H1 (cell line): ENCODE results near the gene TRPC4. TPM values are rescaled to one million over a fixed set of nuclear protein-coding genes. Genes with fewer than 3 reads are reported as not detected.

Source experiments
- CTCF ChIA-PET: fragments of 300-600 bp; sonication (Branson Sonifier 250); formaldehyde crosslinking; loops from one replicate; lab custom pipeline; 2021; ENCODE audit not compliant: partially characterized antibody; lab: Charles Lee
- POLR2A ChIA-PET: fragments of 300-600 bp; sonication (Branson Sonifier 250); formaldehyde crosslinking; loops from one replicate; lab custom pipeline; 2021; ENCODE audit warnings: inconsistent platforms; ENCODE audit not compliant: partially characterized antibody; lab: Charles Lee
- DNase-seq, 2 experiments: peaks; one replicate each; pipeline versions ENCODE4 v3.0.0 to v3.0.0-alpha.2; 2010 to 2022; ENCODE audit warnings: low spot score in 2 of 2, low read depth in 1 of 2, mixed read lengths in 1 of 2
- FAIRE-seq: peaks from 2 replicates; lab custom pipeline; 2011; peaks lifted over from hg19 to GRCh38; lab: Jason Lieb, UNC
- H2AFZ ChIP-seq: 2 replicates; pipeline ENCODE4 v1.8.1; 2012; ENCODE audit warnings: low read length, inconsistent platforms
- H2AK5ac ChIP-seq: 2 replicates; pipeline ENCODE4 v1.6.1; 2013; ENCODE audit warnings: low read depth, low read length
- H2BK120ac ChIP-seq: replicated peaks from 2 replicates; pipeline ENCODE3; 2013; ENCODE audit warnings: low read depth, low read length, inconsistent platforms
- H2BK12ac ChIP-seq: 2 replicates; pipeline ENCODE4 v1.6.1; 2013; ENCODE audit warnings: low read depth, low read length
- H2BK15ac ChIP-seq: 2 replicates; pipeline ENCODE4 v1.6.1; 2013; ENCODE audit warnings: low read length
- H2BK20ac ChIP-seq: 2 replicates; pipeline ENCODE4 v1.6.1; 2013; ENCODE audit warnings: low read length
- H2BK5ac ChIP-seq: 2 replicates; pipeline ENCODE4 v1.6.1; 2013; ENCODE audit warnings: low read depth, low read length
- H3K14ac ChIP-seq: 2 replicates; pipeline ENCODE4 v1.6.1; 2013; ENCODE audit warnings: inconsistent platforms; ENCODE audit not compliant: insufficient read length
- H3K18ac ChIP-seq: 2 replicates; pipeline ENCODE4 v1.6.1; 2013; ENCODE audit warnings: low read length; ENCODE audit errors: extremely low read depth
- H3K23ac ChIP-seq: 2 replicates; pipeline ENCODE4 v1.6.1; 2013; ENCODE audit warnings: inconsistent platforms; ENCODE audit not compliant: insufficient read length
- H3K23me2 ChIP-seq: 2 replicates; pipeline ENCODE4 v1.6.1; 2013; ENCODE audit warnings: low read depth, low read length
- H3K27ac ChIP-seq: 2 replicates; pipeline ENCODE4 v1.6.1; 2011; ENCODE audit warnings: low read depth, low read length, inconsistent platforms
- H3K27me3 ChIP-seq, 4 experiments: replicated peaks in 1 of 4; 1 replicate in 1 of 4; 2 replicates in 3 of 4; pipeline versions ENCODE4 v1.6.1 to v1.8.1; 2011 to 2013; ENCODE audit warnings: low read length in 3 of 4, mild to moderate bottlenecking in 3 of 4, inconsistent platforms in 2 of 4, mixed read lengths in 2 of 4, moderate library complexity in 1 of 4; ENCODE audit not compliant: control insufficient read depth in 3 of 4, insufficient read depth in 3 of 4; ENCODE audit errors: extremely low read depth in 1 of 4
- H3K36me3 ChIP-seq, 4 experiments: 2 replicates each; pipeline versions ENCODE4 v1.6.1 to v1.8.1; 2011 to 2013; ENCODE audit warnings: mild to moderate bottlenecking in 4 of 4, low read length in 3 of 4, moderate library complexity in 2 of 4, control low read depth in 1 of 4, inconsistent platforms in 1 of 4; ENCODE audit not compliant: insufficient read depth in 4 of 4, control insufficient read depth in 2 of 4
- H3K4ac ChIP-seq: replicated peaks from 2 replicates; pipeline ENCODE3; 2013; ENCODE audit warnings: low read length, low read depth, mixed read lengths, inconsistent platforms; ENCODE audit not compliant: insufficient read length
- H3K4me1 ChIP-seq, 4 experiments: replicated peaks in 1 of 4; 1 replicate in 1 of 4; 2 replicates in 3 of 4; pipeline versions ENCODE4 v1.6.1 to v1.8.1; 2011 to 2013; ENCODE audit warnings: low read length in 3 of 4, inconsistent platforms in 2 of 4, mixed read lengths in 1 of 4; ENCODE audit not compliant: insufficient read depth in 4 of 4, control insufficient read depth in 3 of 4
- H3K4me2 ChIP-seq, 2 experiments: 2 replicates each; pipeline versions ENCODE4 v1.6.1 to v1.8.1; 2011 to 2013; ENCODE audit warnings: low read depth in 2 of 2, low read length in 2 of 2, control low read depth in 1 of 2, inconsistent platforms in 1 of 2, mild to moderate bottlenecking in 1 of 2; ENCODE audit not compliant: insufficient read depth in 1 of 2
- H3K4me3 ChIP-seq, 4 experiments: fragments of 200-600, 300-600 bp in 1 of 4; sonication (generic), shearing (Covaris generic), sonication (Bioruptor Twin) in 1 of 4; 2 replicates each; pipeline versions ENCODE4 v1.5.1 to v1.8.1; 2011 to 2016; ENCODE audit warnings: low read length in 4 of 4, low read depth in 3 of 4, control low read depth in 2 of 4, inconsistent platforms in 2 of 4, mild to moderate bottlenecking in 2 of 4, mixed read lengths in 1 of 4, moderate library complexity in 1 of 4; ENCODE audit not compliant: insufficient read depth in 2 of 4; ENCODE audit errors: extremely low read depth in 1 of 4
- H3K56ac ChIP-seq: replicated peaks from 2 replicates; pipeline ENCODE3; 2013; ENCODE audit warnings: low read depth, mild to moderate bottlenecking, mixed read lengths, low read length, inconsistent platforms; ENCODE audit not compliant: insufficient read length
- H3K79me1 ChIP-seq: 2 replicates; pipeline ENCODE4 v1.6.1; 2013; ENCODE audit warnings: low read depth, low read length, control low read depth
- H3K79me2 ChIP-seq, 2 experiments: 2 replicates each; pipeline versions ENCODE4 v1.6.1 to v1.8.1; 2012 to 2013; ENCODE audit warnings: low read length in 2 of 2, mild to moderate bottlenecking in 2 of 2, inconsistent platforms in 1 of 2; ENCODE audit not compliant: insufficient read depth in 2 of 2, control insufficient read depth in 1 of 2
- H3K9ac ChIP-seq, 4 experiments: replicated peaks in 1 of 4; 1 replicate in 1 of 4; 2 replicates in 3 of 4; pipeline versions ENCODE4 v1.6.1 to v1.8.1; 2011 to 2013; ENCODE audit warnings: low read depth in 3 of 4, low read length in 3 of 4, control low read depth in 2 of 4, mild to moderate bottlenecking in 2 of 4, moderate library complexity in 2 of 4, inconsistent platforms in 1 of 4; ENCODE audit errors: extremely low read depth in 1 of 4
- H3K9me3 ChIP-seq, 2 experiments: 2 replicates each; pipeline versions ENCODE4 v1.6.1 to v1.8.1; 2012 to 2013; ENCODE audit warnings: mild to moderate bottlenecking in 2 of 2, moderate library complexity in 2 of 2, control low read depth in 1 of 2, inconsistent platforms in 1 of 2, low read depth in 1 of 2, low read length in 1 of 2, mixed read lengths in 1 of 2; ENCODE audit not compliant: insufficient read depth in 2 of 2
- H4K20me1 ChIP-seq, 2 experiments: replicated peaks in 1 of 2; 2 replicates each; pipeline versions ENCODE3 to v1.8.1; 2011 to 2013; ENCODE audit warnings: inconsistent platforms in 2 of 2, low read length in 2 of 2, mild to moderate bottlenecking in 1 of 2; ENCODE audit not compliant: insufficient read depth in 2 of 2, control insufficient read depth in 1 of 2
- H4K5ac ChIP-seq: 2 replicates; pipeline ENCODE4 v1.6.1; 2013; ENCODE audit warnings: low read length, low read depth, mixed read lengths, inconsistent platforms; ENCODE audit not compliant: insufficient read length
- H4K8ac ChIP-seq: 2 replicates; pipeline ENCODE4 v1.8.0; 2013; ENCODE audit warnings: mild to moderate bottlenecking, moderate library complexity, low read length, inconsistent platforms; ENCODE audit not compliant: insufficient read depth; ENCODE audit errors: extremely low read depth
- H4K91ac ChIP-seq: replicated peaks from 2 replicates; pipeline ENCODE3; 2013; ENCODE audit warnings: low read length, mixed read lengths, inconsistent platforms; ENCODE audit not compliant: insufficient read length
- JUND ChIP-seq: IDR thresholded peaks from 2 replicates; pipeline ENCODE4 v1.6.1; 2011; ENCODE audit warnings: mild to moderate bottlenecking, improper control_type of control experiment, low read length
- RAD21 ChIP-seq, 2 experiments: IDR thresholded peaks in 1 of 2; conservative IDR thresholded peaks in 1 of 2; 2 replicates each; pipeline ENCODE4 v1.6.1; 2011; ENCODE audit warnings: low read depth in 2 of 2, low read length in 2 of 2, improper control_type of control experiment in 1 of 2, inconsistent platforms in 1 of 2, mild to moderate bottlenecking in 1 of 2, moderate library complexity in 1 of 2
- WGBS, 2 experiments: shearing (Covaris generic) in 1 of 2; methylation state at CpG; one replicate each; pipeline versions ENCODE4 v1.1.6 to v1.1.7; 2013 to 2015; ENCODE audit warnings: low lambda C conversion rate in 2 of 2, mixed read lengths in 2 of 2, inconsistent platforms in 1 of 2, low coverage in 1 of 2, missing lambda C conversion rate in 1 of 2; ENCODE audit not compliant: insufficient replicate concordance in 2 of 2, insufficient coverage in 1 of 2, insufficient read length in 1 of 2; ENCODE audit errors: extremely low coverage in 1 of 2, missing lambda C conversion rate in 1 of 2; 5-methylcytosine and 5-hydroxymethylcytosine counted together
- polyA plus RNA-seq, 7 experiments: library from polyadenylated mRNA; depleted of rRNA in 3 of 7; stranded (reverse) in 5 of 7; unstranded in 2 of 7; fragments of >200 nt in 5 of 7; fragments of 200-250 nt in 2 of 7; gene quantifications; 1 replicate in 5 of 7; 2 replicates in 1 of 7; 4 replicates in 1 of 7; pipeline versions ENCODE4 v1.2.1 to v1.2.3, GENCODE V29; 2011 to 2013; ENCODE audit warnings: missing spikeins in 2 of 7, mixed read lengths in 2 of 7
- total RNA-seq: library from RNA; stranded (reverse); fragmentation: NEBNext Ultra II Directional; extraction: Animal tissue kit (Norgen Biotek cat#: 25700); gene quantifications from 2 replicates; pipeline ENCODE4 v1.2.1, GENCODE V29; 2021

Gene TRPC4
- total and polyA plus RNA-seq, 2 of the 8 experiments (the other 6 are each of a cell fraction or from before 2014, with no cell fraction given), result 12.3 to 14.7 TPM

GRCh38 chr13:37695200-37695599 lies 174.4 kb downstream of the TRPC4 start:
- Histone ChIP-seq H3K4me3 (no peak overlapping the region), H3K27ac (no peak overlapping the region), H3K4me2 (no peak overlapping the region), H2AK5ac (no peak overlapping the region), H2BK15ac (no peak overlapping the region), H3K18ac (no peak overlapping the region), H2BK120ac (no peak overlapping the region), H4K5ac (no peak overlapping the region), H3K27me3 (no peaks in the 10 kb centered on the region), H3K4ac (no peak overlapping the region), H3K56ac (no peak overlapping the region), H4K91ac (no peak overlapping the region), H3K4me1 (no peaks in the 10 kb centered on the region), H3K23me2 (no peaks in the 10 kb centered on the region), H4K8ac (no peak overlapping the region), H2BK20ac (no peak overlapping the region), H3K23ac (no peak overlapping the region), H4K20me1 (no peaks in the 10 kb centered on the region), H3K79me1 (no peaks in the 10 kb centered on the region), H3K9me3 (no peaks in the 10 kb centered on the region), H3K79me2 (no peaks in the 10 kb centered on the region; a peak in 1 of 4 replicates), H3K36me3 (peaks cover 0 to 10% (median 6%) of the 10 kb centered on the region in 4 experiments; a peak in 6 of 8 replicates), H2AFZ (no peak overlapping the region), H3K14ac (no peak overlapping the region), H3K9ac (no peak overlapping the region), H2BK5ac (no peak overlapping the region), H2BK12ac (no peak overlapping the region)
- WGBS, 2 experiments, result 89% methylated on average over 3 of the region's 3 CpGs; no CpG with 5 or more reads in 1 of the 2 experiments
- ChIA-PET CTCF (no interaction called here), POLR2A (no interaction called here)
- DNase-seq, result no peak
- FAIRE-seq, result no peak
- TF ChIP-seq JUND (no peak), RAD21 (IDR thresholded peaks at IDR 0.05 in 1 of 2, conservative IDR thresholded peaks at IDR 0.05 in 1 of 2; ENCODE audit: low read depth in 2 of 2, low read length in 2 of 2) (peak in 1 of 2 experiments; percentile 10; a peak in 1 of 4 replicates)
